ENCODE measurements around the gene ITGB5. TPM values are rescaled to one million over a fixed set of nuclear protein-coding genes. Genes with fewer than 3 reads are reported as not detected.

The ITGB5 gene
- total RNA-seq, 1 experiment from 2014 or later, result 132 TPM

DNA sequence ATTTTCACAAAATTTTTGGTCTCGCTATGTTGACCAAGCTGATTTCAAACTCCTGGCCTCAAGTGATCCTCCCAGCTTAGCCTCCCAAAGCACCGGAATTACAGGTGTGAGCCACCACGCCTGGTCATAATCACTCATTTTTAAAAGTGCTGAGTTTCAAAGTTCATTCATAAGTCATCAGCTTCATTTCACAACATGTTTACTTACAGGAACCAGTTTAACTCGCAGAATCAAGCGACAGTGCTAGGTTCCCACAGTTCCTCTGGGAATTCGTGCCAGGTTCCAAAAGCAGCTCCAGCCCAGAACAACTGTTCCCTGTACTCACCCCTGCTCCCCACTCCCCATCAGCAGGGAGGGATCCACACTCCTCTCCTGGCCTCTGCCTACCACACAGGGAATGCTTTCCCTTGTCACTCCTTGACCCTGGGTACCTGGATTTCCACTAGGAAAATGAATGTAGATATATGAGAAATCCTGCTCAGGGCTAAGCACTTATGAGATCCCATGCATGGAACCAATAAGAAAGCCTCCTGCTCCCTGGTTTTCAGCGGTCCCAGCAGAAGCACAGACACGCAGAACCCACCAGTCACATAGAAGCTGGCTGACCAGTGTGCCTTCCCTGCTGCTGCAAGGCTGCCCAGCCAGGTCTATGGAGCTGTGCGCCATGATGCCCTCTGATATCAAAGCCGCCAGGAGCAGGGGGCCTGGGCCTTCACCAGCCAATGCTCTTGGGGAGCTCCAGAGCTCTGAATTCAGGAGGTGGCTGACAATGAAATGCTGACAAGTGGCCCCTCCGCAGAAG, 72.3 kb downstream of the ITGB5 start:
- peak overlapping the region; percentile 30 for H3K4me3 Mint-ChIP-seq (ENCODE audit: unreplicated experiment)
- H3K27me3 Mint-ChIP-seq (ENCODE audit: insufficient read depth, unreplicated experiment), result no peaks in the 10 kb centered on the region
- CTCF ChIA-PET, result interaction anchor here (0.7 to 1.1 kb wide), 2 partner anchors 23 to 28 kb away, joined by 3 to 5 read pairs; no protein-coding TSS in a partner anchor
- no peaks in the 10 kb centered on the region for H3K9me3 Mint-ChIP-seq (ENCODE audit: unreplicated experiment)
- intact Hi-C loops (cut with micrococcal nuclease; ENCODE audit: unreplicated experiment), result loop anchor here (1.0 kb wide), 1 partner anchor 19 kb away; no protein-coding TSS in a partner anchor
- Histone ChIP-seq H3K4me3 (ENCODE audit: low read depth, low read length) (no peak overlapping the region), H3K27me3 (replicated peaks; ENCODE audit: control insufficient read depth, insufficient read depth, low read length) (no peaks in the 10 kb centered on the region), H3K9me3 (no peaks in the 10 kb centered on the region; the same call in 1 of the 2 replicates), H3K4me1 (peaks cover 60% of the 10 kb centered on the region), H3K36me3 (ENCODE audit: control insufficient read depth, insufficient read depth, low read length) (peaks cover 3% of the 10 kb centered on the region)
- BruUV-seq (replicated peaks), result no TSS peak
- peak overlapping the region; percentile 92 for H3K27ac Mint-ChIP-seq (ENCODE audit: unreplicated experiment)
- peaks cover 28% of the 10 kb centered on the region for H3K4me1 Mint-ChIP-seq (ENCODE audit: low read depth, unreplicated experiment)
- DNase-seq, result peak; percentile 59 to 72
- TF ChIP-seq, protein P1, sequence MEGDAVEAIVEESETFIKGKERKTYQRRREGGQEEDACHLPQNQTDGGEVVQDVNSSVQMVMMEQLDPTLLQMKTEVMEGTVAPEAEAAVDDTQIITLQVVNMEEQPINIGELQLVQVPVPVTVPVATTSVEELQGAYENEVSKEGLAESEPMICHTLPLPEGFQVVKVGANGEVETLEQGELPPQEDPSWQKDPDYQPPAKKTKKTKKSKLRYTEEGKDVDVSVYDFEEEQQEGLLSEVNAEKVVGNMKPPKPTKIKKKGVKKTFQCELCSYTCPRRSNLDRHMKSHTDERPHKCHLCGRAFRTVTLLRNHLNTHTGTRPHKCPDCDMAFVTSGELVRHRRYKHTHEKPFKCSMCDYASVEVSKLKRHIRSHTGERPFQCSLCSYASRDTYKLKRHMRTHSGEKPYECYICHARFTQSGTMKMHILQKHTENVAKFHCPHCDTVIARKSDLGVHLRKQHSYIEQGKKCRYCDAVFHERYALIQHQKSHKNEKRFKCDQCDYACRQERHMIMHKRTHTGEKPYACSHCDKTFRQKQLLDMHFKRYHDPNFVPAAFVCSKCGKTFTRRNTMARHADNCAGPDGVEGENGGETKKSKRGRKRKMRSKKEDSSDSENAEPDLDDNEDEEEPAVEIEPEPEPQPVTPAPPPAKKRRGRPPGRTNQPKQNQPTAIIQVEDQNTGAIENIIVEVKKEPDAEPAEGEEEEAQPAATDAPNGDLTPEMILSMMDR (IDR thresholded peaks at IDR 0.05; ENCODE audit: insufficient read depth in 1 of 2, low read depth in 1 of 2, low read length in 1 of 2, severe bottlenecking in 1 of 2, unreplicated experiment in 1 of 2), result no peak
- POLR2A ChIA-PET, result interaction anchor here (0.7 kb wide), 1 partner anchor 21 kb away, joined by 3 read pairs; no protein-coding TSS in a partner anchor
- H3K36me3 Mint-ChIP-seq (ENCODE audit: insufficient read depth, unreplicated experiment), result peaks cover 14% of the 10 kb centered on the region

DNA sequence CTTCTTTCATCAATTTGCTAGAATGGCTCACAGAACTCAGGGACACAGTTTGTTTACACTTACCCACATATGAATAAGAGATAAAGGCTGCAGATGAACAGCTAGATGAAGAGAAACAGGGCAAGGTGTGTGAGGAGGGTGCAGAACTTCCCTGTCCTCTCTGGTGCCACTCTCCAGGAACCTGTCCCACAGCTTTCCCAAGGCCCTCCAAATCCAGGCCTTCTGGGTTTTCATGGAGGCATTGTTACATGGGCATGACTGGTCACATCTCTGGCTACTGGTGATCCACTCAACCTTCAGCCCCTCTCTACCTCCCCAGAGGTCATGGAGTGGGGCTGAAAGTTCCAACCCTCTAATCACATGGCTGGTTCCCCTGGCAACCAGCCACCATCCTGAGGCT, 73.6 kb downstream of the ITGB5 start:
- Mint-ChIP-seq H3K9me3 (ENCODE audit: unreplicated experiment) (no peaks in the 10 kb centered on the region), H3K36me3 (ENCODE audit: insufficient read depth, unreplicated experiment) (peaks cover 14% of the 10 kb centered on the region), H3K4me3 (ENCODE audit: unreplicated experiment) (no peak overlapping the region), H3K4me1 (ENCODE audit: low read depth, unreplicated experiment) (peaks cover 17% of the 10 kb centered on the region), H3K27me3 (ENCODE audit: insufficient read depth, unreplicated experiment) (no peaks in the 10 kb centered on the region), H3K27ac (ENCODE audit: unreplicated experiment) (peak overlapping the region; percentile 85)
- TF ChIP-seq, protein P1 (IDR thresholded peaks at IDR 0.05; ENCODE audit: insufficient read depth in 1 of 2, low read depth in 1 of 2, low read length in 1 of 2, severe bottlenecking in 1 of 2, unreplicated experiment in 1 of 2), result no peak
- Histone ChIP-seq H3K4me3 (ENCODE audit: low read depth, low read length) (no peak overlapping the region), H3K4me1 (peaks cover 53% of the 10 kb centered on the region), H3K36me3 (ENCODE audit: control insufficient read depth, insufficient read depth, low read length) (peaks cover 3% of the 10 kb centered on the region), H3K9me3 (no peaks in the 10 kb centered on the region; the same call in 1 of the 2 replicates), H3K27me3 (replicated peaks; ENCODE audit: control insufficient read depth, insufficient read depth, low read length) (no peaks in the 10 kb centered on the region)
- DNase-seq, result no peak
- CTCF ChIA-PET, result no interaction called here
- intact Hi-C loops (cut with micrococcal nuclease; ENCODE audit: unreplicated experiment), result no loop called here
- POLR2A ChIA-PET, result interaction anchor here (0.5 kb wide), 1 partner anchor 237 kb away, joined by 8 read pairs; no protein-coding TSS in a partner anchor
- no TSS peak for BruUV-seq (replicated peaks)

DNA sequence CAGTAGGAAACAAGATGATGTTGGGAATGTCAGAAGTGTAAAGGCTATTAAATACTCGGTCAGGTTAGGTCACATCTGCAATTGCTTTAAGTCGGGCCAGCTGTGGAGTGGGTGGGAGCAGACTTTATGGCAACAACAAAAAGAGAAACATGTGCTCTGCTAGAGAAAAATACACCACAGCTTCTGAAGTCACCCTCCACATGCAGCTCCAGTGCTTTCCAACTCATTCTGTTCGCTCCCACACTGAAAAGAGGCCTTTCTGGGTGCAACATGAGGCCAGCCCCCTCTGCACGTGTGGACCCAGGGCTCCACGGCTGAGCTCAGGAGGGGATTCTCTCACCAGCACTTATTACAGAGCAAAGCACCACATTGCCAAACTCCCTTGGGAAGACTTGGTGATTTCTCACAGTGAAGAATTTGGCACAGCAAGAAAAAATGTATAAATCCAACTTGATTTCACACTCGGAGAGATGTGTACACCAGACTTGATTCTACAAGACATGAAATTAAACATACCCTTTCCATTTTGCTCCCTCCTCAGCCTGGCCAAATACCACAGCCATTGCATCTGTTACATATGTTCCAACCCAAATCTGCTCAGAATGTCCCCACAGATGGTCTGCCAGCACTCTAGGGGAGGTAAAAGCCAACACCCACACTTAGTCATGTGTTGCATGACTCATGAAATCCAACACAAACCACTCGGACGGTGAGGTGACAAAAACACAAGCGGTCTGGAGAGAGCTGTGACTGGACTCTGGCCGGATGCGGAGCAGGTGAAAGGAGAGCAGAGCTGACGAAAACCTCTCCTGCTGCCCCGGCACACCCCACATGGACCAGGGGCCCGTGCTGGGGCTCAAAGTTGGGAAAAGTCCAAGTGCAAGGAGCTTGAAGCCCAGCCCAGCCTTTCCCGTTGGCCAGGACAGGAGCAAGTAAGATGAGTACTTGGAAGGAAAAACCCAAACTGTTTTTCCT, 74.6 kb downstream of the ITGB5 start:
- CTCF ChIA-PET, result interaction anchor here (0.6 kb wide), 1 partner anchor 18 kb away, joined by 3 read pairs; no protein-coding TSS in a partner anchor
- H3K4me1 ChIP-seq, result peaks cover 52% of the 10 kb centered on the region
- BruUV-seq (replicated peaks), result no TSS peak

More for the DNA sequence above, 74.6 kb downstream of the ITGB5 start:
- H3K4me1 Mint-ChIP-seq (ENCODE audit: low read depth, unreplicated experiment), result peaks cover 14% of the 10 kb centered on the region
- H3K36me3 Mint-ChIP-seq (ENCODE audit: insufficient read depth, unreplicated experiment), result peaks cover 17% of the 10 kb centered on the region
- no peaks in the 10 kb centered on the region for H3K27me3 ChIP-seq (replicated peaks; ENCODE audit: control insufficient read depth, insufficient read depth, low read length)
- no peaks in the 10 kb centered on the region; the same call in 1 of the 2 replicates for H3K9me3 ChIP-seq
- peak overlapping the region; percentile 85 for H3K27ac Mint-ChIP-seq (ENCODE audit: unreplicated experiment)
- H3K9me3 Mint-ChIP-seq (ENCODE audit: unreplicated experiment), result no peaks in the 10 kb centered on the region
- peak in 1 of 2 experiments; percentile 53 for DNase-seq
- intact Hi-C loops (cut with micrococcal nuclease; ENCODE audit: unreplicated experiment), result loop anchor here (1.0 kb wide), 1 partner anchor 11 kb away; no protein-coding TSS in a partner anchor
- no peaks in the 10 kb centered on the region for H3K27me3 Mint-ChIP-seq (ENCODE audit: insufficient read depth, unreplicated experiment)
- POLR2A ChIA-PET, result interaction anchor here (0.5 kb wide), 1 partner anchor 236 kb away, joined by 8 read pairs; no protein-coding TSS in a partner anchor
- H3K36me3 ChIP-seq (ENCODE audit: control insufficient read depth, insufficient read depth, low read length), result peaks cover 3% of the 10 kb centered on the region
- TF ChIP-seq, protein P1 (IDR thresholded peaks at IDR 0.05; ENCODE audit: insufficient read depth in 1 of 2, low read depth in 1 of 2, low read length in 1 of 2, severe bottlenecking in 1 of 2, unreplicated experiment in 1 of 2), result no peak
- H3K4me3 ChIP-seq (ENCODE audit: low read depth, low read length), result no peak overlapping the region
- H3K4me3 Mint-ChIP-seq (ENCODE audit: unreplicated experiment), result no peak overlapping the region

Measured in Caco-2 (cell line).